Measurements from ENCODE around the gene RPS21. TPM values are rescaled to one million over a fixed set of nuclear protein-coding genes. Genes with fewer than 3 reads are reported as not detected.

RPS21 gene
- total and polyA plus RNA-seq, 10 of the 15 experiments (the other 5 are each of a cell fraction or from before 2014, with no cell fraction given): 1,474 to 4,987 (median 2,439) TPM

GRCh38 chr20:62381202-62381797, 5.6 kb upstream of the RPS21 start:
- no peak overlapping the region for H3K4me2 ChIP-seq (ENCODE audit: control insufficient read depth, insufficient read depth)
- H3K4me1 ChIP-seq (ENCODE audit: control insufficient read depth, insufficient read depth, low read length): no peaks in the 10 kb centered on the region; the same call in 1 of the 2 replicates
- H3K36me3 ChIP-seq (ENCODE audit: control insufficient read depth in 2 of 2, insufficient read depth in 2 of 2, low read length in 1 of 2): no peaks in the 10 kb centered on the region; a peak in 2 of 4 replicates
- ChIA-PET POLR2A (no interaction called here), RAD21 (ENCODE audit: unreplicated experiment) (no interaction called here), CTCF (no interaction called here), SMC1A (ENCODE audit: uncharacterized antibody, unreplicated experiment) (no interaction called here)
- peaks cover 16% of the 10 kb centered on the region for H3K79me2 ChIP-seq (ENCODE audit: control insufficient read depth, insufficient read depth, low read length)
- BruUV-seq (replicated peaks): no TSS peak
- no peaks in the 10 kb centered on the region for H3K9me3 ChIP-seq (replicated peaks; ENCODE audit: control insufficient read depth, insufficient read depth, low read length)
- no peaks in the 10 kb centered on the region for H4K20me1 ChIP-seq (ENCODE audit: control insufficient read depth, insufficient read depth)
- DNase-seq (ENCODE audit: low read depth, low spot score): no peak
- TF ChIP-seq BCL3 (IDR thresholded peaks at IDR 0.05; ENCODE audit: borderline replicate concordance, insufficient read depth, low read depth, low read length, poor library complexity, severe bottlenecking): no peak
- TF ChIP-seq E4F1 (IDR thresholded peaks at IDR 0.05; ENCODE audit: borderline replicate concordance, partially characterized antibody): no peak
- TF ChIP-seq RAD51 (IDR thresholded peaks at IDR 0.05): no peak
- TF ChIP-seq TCF7 (IDR thresholded peaks at IDR 0.05; ENCODE audit: borderline replicate concordance): no peak
- TF ChIP-seq, protein P1, sequence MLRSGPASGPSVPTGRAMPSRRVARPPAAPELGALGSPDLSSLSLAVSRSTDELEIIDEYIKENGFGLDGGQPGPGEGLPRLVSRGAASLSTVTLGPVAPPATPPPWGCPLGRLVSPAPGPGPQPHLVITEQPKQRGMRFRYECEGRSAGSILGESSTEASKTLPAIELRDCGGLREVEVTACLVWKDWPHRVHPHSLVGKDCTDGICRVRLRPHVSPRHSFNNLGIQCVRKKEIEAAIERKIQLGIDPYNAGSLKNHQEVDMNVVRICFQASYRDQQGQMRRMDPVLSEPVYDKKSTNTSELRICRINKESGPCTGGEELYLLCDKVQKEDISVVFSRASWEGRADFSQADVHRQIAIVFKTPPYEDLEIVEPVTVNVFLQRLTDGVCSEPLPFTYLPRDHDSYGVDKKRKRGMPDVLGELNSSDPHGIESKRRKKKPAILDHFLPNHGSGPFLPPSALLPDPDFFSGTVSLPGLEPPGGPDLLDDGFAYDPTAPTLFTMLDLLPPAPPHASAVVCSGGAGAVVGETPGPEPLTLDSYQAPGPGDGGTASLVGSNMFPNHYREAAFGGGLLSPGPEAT (IDR thresholded peaks at IDR 0.05; ENCODE audit: low read depth): no peak
- TF ChIP-seq BACH1 (IDR thresholded peaks at IDR 0.05; ENCODE audit: borderline replicate concordance): no peak
- no peak for TF ChIP-seq CHD4 (IDR thresholded peaks at IDR 0.05)
- in situ Hi-C loops (cut with MboI) (loop anchor here (5.0 to 25.0 kb wide), 2 partner anchors 74 to 369 kb away; no protein-coding TSS in a partner anchor), intact Hi-C loops (cut with micrococcal nuclease; ENCODE audit: unreplicated experiment) (loop anchor here (5.0 to 10.0 kb wide), 5 partner anchors 39 to 366 kb away; partner anchors contain the start of genes LSM14B and MTG2)
- no peak overlapping the region for H3K9ac ChIP-seq (ENCODE audit: control insufficient read depth, insufficient read depth, low read length)
- no peaks in the 10 kb centered on the region for H3K27me3 ChIP-seq (replicated peaks in 1 of 2; ENCODE audit: control insufficient read depth in 2 of 2, insufficient read depth in 2 of 2, low read length in 1 of 2)
- FAIRE-seq: no peak
- H2AFZ ChIP-seq (ENCODE audit: control insufficient read depth, low read depth, low read length): no peak overlapping the region
- ATAC-seq: no peak
- H3K27ac ChIP-seq (ENCODE audit: control insufficient read depth, insufficient read depth): no peak overlapping the region
- H3K4me3 ChIP-seq: no peak overlapping the region
- 79% methylated on average over 16 of the region's 16 CpGs for WGBS (ENCODE audit: insufficient coverage, insufficient replicate concordance, low lambda C conversion rate, missing lambda C conversion rate)
